ENCODE results near the gene CHST11. TPM values are rescaled to one million over a fixed set of nuclear protein-coding genes. Genes with fewer than 3 reads are reported as not detected.

Gene CHST11
- total RNA-seq, 1 experiment from 2014 or later: 1.1 TPM

- Histone ChIP-seq H3K4me3 (ENCODE audit: low read depth, low read length, poor library complexity, severe bottlenecking) (no peak overlapping the region), H3K27me3 (replicated peaks; ENCODE audit: insufficient read depth, low read depth, low read length, poor library complexity) (peaks cover 4% of the 10 kb centered on the region), H3K36me3 (ENCODE audit: insufficient read depth, low read length, poor library complexity, severe bottlenecking) (no peaks in the 10 kb centered on the region), H3K9me3 (ENCODE audit: low read depth, low read length, poor library complexity, severe bottlenecking) (no peaks in the 10 kb centered on the region), H3K27ac (ENCODE audit: low read depth, low read length, poor library complexity, severe bottlenecking) (no peak overlapping the region), H3K4me1 (ENCODE audit: insufficient read depth, low read length, poor library complexity, severe bottlenecking) (no peaks in the 10 kb centered on the region)
- ChIA-PET POLR2A (ENCODE audit: low non-redundant PET) (no interaction called here), CTCF (no interaction called here)
- DNase-seq (ENCODE audit: low spot score): no peak
- TF ChIP-seq EZH2 (IDR thresholded peaks at IDR 0.05; ENCODE audit: borderline replicate concordance, low read depth, low read length, poor library complexity, severe bottlenecking) (no peak), CTCF (conservative IDR thresholded peaks at IDR 0.05; ENCODE audit: low read depth, low read length) (no peak)
- intact Hi-C loops (cut with micrococcal nuclease; ENCODE audit: unreplicated experiment): no loop called here
- no TSS peak for BruUV-seq (replicated peaks)
Measured at GRCh38 chr12:104565606-104566243, 109.0 kb downstream of the CHST11 start.

DNA sequence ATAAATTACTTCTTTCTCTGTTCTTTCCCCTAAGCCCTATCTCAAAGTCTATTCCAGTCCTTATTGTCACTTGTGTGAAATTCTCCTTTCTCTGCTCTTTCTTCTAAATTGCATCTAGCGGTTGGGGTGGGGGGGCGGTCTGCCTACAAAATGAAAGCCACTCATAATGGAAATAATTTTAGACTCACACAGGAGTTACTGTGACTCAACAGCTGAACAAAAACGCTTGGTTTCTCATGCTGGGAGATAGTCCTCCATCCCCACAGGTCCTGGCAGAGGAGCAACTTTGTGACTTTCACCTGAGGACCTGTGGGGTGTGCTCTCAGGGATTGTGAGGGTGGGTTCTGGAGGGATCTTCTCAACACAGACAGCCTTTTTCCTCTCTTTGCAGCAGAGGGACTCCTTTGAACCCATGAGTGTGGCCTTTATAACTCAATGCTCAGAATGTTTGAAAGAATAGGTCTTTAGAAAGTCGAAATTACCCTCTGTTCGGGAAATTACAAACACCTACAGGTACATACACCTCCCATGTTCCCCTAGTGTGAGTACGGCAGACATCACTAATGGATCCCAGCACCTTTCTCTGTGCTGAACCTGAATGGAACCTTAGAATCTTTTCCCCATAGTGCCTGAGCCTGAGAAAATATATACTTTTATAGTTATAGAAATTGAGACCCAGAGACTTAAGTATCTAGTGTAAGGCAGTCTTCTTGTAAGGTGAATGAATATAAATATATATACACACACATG is 109.7 kb downstream of the CHST11 start:
- TF ChIP-seq EZH2 (IDR thresholded peaks at IDR 0.05; ENCODE audit: borderline replicate concordance, low read depth, low read length, poor library complexity, severe bottlenecking) (no peak), CTCF (conservative IDR thresholded peaks at IDR 0.05; ENCODE audit: low read depth, low read length) (no peak)
- no peaks in the 10 kb centered on the region for H3K9me3 ChIP-seq (ENCODE audit: low read depth, low read length, poor library complexity, severe bottlenecking)
- intact Hi-C loops (cut with micrococcal nuclease; ENCODE audit: unreplicated experiment): no loop called here

DNA sequence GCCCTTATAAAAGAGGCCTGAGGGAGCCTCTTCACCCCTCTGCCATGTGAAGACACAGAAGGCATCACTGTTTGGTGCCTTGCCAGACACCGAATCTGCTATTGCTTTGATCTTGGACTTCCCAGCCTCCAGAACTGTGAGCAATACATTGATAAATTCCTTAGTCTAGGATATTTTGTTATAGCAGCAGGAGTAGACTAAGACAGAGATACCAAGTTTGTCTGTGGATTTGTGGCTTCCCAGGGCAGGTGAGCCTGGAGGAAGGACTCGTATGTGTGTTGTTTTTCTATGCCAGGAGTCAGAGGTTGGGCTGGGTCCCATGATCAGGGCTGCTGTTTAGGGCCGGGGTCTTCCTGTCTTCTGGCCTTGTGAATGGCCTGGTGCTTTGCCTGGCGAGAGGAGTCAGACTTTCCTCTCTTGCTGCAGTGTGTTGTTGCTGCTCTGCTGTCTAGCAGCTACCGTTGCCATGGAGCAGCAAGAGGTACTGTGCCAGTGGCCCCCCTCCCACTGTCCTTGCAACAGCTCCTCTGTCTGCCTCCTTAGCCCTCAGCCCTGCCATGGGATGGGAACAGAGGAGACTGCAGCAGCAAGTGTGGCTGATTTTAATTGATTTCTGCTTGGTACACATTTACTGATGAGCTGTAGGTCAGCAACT is 111.2 kb downstream of the CHST11 start:
- CTCF ChIA-PET: no interaction called here
- H3K27me3 ChIP-seq (replicated peaks; ENCODE audit: insufficient read depth, low read depth, low read length, poor library complexity): peaks cover 4% of the 10 kb centered on the region
- POLR2A ChIA-PET (ENCODE audit: low non-redundant PET): no interaction called here
- H3K36me3 ChIP-seq (ENCODE audit: insufficient read depth, low read length, poor library complexity, severe bottlenecking): no peaks in the 10 kb centered on the region
- H3K4me3 ChIP-seq (ENCODE audit: low read depth, low read length, poor library complexity, severe bottlenecking): no peak overlapping the region
- H3K9me3 ChIP-seq (ENCODE audit: low read depth, low read length, poor library complexity, severe bottlenecking): no peaks in the 10 kb centered on the region
- BruUV-seq (replicated peaks): no TSS peak
- DNase-seq (ENCODE audit: low spot score): no peak
- no peak overlapping the region for H3K27ac ChIP-seq (ENCODE audit: low read depth, low read length, poor library complexity, severe bottlenecking)
- no peak for TF ChIP-seq EZH2 (IDR thresholded peaks at IDR 0.05; ENCODE audit: borderline replicate concordance, low read depth, low read length, poor library complexity, severe bottlenecking)
- TF ChIP-seq CTCF (conservative IDR thresholded peaks at IDR 0.05; ENCODE audit: low read depth, low read length): no peak
- intact Hi-C loops (cut with micrococcal nuclease; ENCODE audit: unreplicated experiment): no loop called here
- H3K4me1 ChIP-seq (ENCODE audit: insufficient read depth, low read length, poor library complexity, severe bottlenecking): no peaks in the 10 kb centered on the region

More for the DNA sequence above, 109.7 kb downstream of the CHST11 start:
- Histone ChIP-seq H3K27me3 (replicated peaks; ENCODE audit: insufficient read depth, low read depth, low read length, poor library complexity) (peaks cover 4% of the 10 kb centered on the region), H3K4me1 (ENCODE audit: insufficient read depth, low read length, poor library complexity, severe bottlenecking) (no peaks in the 10 kb centered on the region), H3K4me3 (ENCODE audit: low read depth, low read length, poor library complexity, severe bottlenecking) (no peak overlapping the region), H3K27ac (ENCODE audit: low read depth, low read length, poor library complexity, severe bottlenecking) (no peak overlapping the region), H3K36me3 (ENCODE audit: insufficient read depth, low read length, poor library complexity, severe bottlenecking) (no peaks in the 10 kb centered on the region)
- BruUV-seq (replicated peaks): no TSS peak
- POLR2A ChIA-PET (ENCODE audit: low non-redundant PET): no interaction called here
- CTCF ChIA-PET: no interaction called here
- DNase-seq (ENCODE audit: low spot score): no peak

All from A673 (cell line).